NK-92 (cell line): Measurements from ENCODE around the gene CD58.
A peak's percentile ranks its signal among the peaks of the same experiment; 100 is the strongest.

ENCODE experiments used
- DNase-seq: peaks from one replicate; lab custom pipeline; 2025; ENCODE audit not compliant: unreplicated experiment; lab: John Stamatoyannopoulos, UW

Gene CD58

DNA sequence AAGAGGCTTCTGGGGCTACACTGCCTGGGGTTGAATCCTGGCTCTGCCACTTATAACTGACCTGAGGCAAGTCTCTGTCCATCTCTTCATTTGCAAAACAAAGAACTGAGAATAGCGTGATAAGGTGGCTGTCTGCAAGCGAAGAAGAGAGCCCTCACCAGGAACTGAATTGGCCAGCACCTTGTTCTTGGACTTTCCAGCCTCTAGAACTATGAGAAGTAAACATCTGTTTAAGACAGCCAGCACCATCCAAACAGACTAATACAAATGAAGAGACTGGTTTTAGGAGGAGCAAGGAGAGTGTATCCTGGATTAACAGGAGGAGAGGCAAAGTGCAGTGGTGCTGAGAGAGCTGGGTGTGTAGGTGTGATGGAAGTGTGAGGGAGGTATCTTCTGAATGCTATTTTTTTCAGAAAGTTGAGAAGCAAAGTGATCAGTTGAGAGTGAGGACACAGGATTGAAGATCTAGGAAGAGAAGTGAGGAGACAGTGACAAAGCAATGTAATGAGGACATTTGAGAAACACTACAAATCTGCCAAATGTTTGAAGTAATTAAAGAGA lies 59.3 kb downstream of the CD58 start:
- DNase-seq = no peak

DNA sequence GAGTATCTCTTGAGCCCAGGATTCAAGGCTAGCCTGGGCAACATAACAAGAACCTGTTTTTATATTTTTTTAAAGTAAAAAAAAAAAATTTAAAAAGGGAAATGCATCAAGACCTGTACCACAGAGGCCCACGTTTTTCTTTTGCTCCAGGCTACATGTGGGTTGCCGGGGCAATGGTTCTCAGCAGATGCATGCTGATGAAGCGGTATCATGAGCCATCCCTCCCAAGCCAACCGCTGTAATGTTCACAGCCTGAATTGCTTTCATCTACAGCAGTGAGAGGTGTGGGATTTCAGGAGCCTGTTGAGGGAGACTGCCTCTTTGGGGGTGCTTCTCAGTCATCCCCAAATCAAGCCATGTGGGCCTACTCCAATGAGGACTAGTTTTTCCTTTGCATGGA lies 60.5 kb downstream of the CD58 start:
- DNase-seq = no peak

DNA sequence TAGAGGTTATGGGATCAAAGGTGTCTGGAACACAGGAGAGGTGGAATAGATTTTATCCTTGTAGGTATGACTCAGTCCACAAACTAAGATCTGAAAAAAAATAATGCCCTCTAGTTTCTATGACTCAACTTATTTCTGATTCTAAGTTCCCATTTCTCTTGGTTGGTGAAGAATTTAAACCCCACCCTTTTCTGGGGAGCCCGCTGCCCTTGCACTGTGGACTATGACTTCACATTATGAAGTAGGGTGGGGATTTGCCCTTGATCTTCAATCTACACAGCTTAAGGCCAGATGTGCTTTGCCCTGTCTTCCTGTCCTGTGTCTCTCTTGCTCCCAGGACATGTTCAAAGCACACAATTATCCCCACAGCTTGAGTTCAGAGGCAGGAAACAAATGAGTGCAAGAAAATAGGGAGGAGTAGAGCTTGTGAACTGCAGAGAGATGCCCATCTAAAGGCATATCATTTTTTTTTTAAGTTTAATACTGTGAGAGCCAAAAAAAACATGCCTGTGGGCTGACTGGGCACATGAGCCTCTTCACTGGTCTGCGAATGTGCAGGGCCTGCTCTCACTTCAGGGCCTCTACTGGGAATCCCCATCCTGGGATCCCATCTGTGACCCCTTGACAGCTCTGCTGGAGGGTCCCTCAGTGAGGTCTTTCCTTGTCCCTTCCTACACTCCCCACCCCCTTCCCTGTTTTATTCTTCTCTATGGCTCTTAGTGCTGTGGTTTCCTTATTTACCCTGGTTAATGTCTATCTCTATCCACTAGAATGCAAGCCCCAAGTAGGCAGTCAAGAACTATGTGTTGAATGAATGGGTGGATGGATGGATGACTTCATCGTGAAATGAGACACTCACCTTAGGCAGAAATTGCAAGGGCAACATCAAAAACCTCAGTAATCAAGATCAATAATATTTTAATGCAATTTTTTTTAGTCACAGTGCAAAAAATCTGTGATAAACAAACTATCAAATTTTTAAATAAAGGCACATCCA lies 61.5 kb downstream of the CD58 start:
- no peak for DNase-seq

DNA sequence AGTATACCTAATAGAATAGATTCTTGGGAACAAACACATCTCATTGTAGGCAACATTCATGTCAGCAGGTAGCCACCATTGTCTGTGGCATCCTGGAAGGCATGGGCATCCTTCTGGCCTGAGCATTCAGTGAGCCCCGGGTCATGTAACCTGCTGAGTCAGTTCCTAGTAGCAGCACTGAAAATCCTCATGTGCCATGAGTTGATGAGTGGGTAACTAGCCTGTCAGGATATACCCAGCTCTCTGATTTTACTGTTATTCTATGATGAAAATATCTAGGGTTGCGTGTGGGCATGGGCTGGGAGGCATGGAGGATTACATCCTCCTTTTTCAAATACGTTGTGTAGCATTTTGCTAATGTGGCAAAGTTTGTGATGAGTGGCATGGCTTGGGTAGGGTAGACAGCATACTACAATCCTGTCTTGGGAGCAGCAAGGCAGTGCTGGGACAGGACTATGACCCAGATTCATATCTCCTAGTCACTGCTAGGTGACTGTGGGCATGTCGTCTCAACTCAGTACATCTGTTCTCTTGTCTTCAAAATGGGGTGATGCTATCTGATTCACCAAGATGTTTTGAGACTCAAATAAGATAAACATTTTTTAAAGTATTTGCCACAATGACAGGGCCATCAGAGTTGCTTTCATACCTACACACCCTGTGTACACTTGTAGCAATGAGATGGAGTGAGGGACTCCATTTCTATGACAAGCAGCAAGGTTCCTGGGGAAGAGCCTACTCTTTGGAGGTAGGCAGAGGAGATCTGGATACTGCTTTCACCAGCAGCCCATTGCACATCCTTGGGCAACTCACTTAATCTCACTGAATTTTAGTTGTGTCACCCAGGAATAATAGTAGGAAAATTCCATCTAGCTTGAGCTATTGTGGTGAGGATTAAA lies 62.5 kb downstream of the CD58 start:
- no peak for DNase-seq

- no peak for DNase-seq
Measured at GRCh38 chr1:116507631-116508030, 63.2 kb downstream of the CD58 start.

DNA sequence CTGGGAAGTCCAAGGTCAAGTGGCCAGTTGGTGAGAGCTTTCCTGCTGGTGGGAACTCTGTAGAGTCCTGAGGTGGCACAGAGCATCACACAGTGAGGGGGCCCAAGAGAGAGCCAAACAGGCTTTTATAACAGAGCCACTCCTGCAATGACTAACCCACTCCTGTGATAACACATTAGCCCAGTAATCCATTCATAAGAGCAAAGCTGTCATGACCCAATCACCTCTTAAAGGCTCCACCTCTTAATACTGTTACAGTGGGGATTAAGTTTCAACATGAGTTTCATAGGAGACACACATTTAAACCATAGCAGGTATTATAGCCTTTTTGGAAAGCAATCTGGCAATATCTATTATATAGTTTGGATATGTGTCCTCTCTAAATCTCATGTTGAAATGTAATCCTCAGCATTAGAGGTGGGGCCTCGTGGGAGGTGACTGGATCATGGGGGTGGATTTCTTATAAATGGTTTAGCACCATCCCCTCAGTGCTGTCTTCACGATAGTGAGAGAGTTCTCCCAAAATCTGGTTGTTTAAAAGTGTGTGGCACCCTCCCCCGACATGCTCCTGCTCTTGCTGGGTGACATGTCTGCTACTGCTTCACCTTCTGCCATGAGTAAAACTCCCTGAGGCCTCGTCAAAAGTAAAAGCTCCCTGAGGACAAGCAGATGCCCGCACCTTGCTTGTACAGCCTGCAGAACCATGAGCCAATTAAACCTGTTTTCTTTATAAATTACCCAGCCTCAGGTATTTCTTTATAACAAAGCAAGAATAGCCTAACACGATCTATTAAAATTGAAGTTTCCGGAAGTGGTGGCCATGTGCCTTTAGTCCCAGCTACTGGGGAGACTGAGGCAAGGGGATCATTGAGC lies 64.5 kb downstream of the CD58 start:
- DNase-seq = no peak

GRCh38 chr1:116504308-116505156 lies 66.3 kb downstream of the CD58 start:
- DNase-seq = peak; percentile 49

- no peak for DNase-seq
Measured at GRCh38 chr1:116503546-116504307, 67.1 kb downstream of the CD58 start.

- DNase-seq = no peak
Measured at GRCh38 chr1:116502671-116503314, 68.0 kb downstream of the CD58 start.

DNA sequence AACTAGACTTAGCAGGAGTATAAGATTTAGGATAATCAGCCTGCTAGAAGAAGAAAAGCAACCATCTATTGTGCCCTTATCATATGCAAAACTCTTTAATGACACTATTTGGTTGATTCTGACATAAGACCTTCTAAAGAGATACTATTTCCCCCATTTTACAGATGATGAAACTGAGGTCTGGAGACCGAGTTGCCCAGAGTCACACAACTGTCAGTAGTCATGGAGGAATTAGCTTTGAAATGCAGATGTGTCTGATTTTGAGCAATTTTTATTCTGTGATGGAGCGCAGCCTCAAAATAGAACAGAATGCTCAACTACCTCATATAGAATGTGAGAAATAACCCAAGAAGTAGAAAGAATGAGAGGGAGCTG lies 69.0 kb downstream of the CD58 start:
- no peak for DNase-seq

DNA sequence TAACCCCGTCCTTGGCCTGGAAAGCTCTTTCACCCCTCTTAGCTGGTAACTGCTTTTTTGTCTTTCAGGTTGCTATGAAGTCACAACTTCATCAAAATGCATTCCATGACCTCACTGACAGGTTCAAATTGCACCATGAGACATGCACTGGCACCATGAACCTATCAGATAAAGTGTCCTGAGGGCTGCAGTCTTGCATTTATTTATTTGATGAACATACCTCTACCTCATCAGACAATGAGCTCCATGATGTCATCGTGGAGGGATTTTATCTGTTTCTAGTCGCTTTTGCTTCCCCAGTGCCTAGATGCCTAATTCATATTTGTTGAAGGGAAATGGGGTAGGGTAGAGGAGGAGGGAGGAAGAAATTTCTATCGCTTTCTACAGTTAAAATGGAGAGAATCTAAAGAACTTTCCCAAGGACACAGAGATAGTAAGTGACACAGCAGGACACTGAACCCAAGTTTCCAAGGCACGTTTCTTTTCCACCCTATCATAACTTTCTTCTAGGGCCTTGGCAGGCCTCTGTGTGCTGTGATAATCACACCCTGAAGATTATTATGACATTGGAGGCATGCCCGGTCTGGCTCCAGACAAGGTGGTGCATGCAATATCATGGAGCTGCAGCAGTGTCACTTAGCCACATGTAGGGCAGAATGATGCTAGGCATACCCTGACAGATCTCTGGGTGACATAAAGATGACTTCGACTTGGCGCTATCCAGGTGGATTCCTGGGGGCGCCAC lies 69.5 kb downstream of the CD58 start:
- no peak for DNase-seq

DNA sequence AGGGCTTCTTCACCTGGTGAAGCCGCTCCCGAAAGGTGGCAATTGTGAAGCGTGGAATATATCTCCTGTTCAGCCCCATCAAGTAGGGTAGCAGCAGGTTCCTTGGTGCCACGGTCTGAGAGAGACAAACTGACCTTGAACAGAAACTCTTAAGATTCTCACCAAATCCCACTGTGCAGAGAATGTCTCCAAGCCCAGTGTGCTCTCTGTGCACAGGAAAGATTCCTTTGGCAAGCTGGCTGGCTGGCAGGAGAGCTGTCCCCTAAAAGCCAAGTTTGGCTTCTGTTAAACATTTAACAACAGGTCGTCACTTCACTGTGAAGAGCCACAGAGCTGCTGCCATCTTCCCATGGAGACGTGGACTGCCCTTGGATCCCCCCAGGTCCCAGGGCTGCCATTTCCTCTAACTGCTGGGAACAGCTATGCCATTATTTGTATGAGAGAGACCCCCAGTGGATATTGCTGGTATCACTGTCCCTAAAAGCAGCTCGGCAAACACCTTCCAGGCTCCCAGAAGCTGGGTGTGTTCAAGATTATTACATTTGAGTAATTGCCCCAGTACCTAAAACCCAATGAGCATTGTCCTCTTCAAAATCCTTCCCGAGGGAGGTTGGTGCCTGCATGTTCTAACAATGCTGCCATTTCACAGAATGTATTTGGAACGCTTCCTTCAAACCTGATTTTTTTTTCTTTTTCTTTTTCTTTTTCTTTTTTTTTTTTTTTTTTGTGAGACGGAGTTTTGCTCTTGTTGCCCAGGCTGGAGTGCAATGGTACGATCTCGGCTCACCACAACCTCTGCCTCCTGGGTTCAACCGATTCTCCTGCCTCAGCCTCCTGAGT lies 71.8 kb downstream of the CD58 start:
- no peak for DNase-seq

DNA sequence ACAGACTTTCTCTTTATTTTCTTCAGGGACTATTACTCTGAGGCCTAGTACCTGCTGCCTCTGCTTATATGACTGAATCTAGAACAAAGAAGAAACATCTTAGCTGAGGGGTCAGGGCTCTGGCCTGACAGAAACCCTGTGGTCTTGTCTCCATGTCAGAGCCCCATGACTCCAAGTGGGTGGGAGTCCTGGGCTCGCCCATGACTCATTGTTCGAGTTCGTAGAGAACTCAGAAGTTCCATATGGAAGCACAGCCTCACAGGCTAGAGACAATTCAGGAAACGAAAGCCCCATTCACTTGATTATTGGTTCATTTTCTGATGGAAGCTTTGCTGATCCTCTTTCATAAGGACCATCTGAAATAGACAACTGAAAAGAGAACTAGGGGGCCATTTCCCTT lies 73.2 kb downstream of the CD58 start:
- no peak for DNase-seq

DNA sequence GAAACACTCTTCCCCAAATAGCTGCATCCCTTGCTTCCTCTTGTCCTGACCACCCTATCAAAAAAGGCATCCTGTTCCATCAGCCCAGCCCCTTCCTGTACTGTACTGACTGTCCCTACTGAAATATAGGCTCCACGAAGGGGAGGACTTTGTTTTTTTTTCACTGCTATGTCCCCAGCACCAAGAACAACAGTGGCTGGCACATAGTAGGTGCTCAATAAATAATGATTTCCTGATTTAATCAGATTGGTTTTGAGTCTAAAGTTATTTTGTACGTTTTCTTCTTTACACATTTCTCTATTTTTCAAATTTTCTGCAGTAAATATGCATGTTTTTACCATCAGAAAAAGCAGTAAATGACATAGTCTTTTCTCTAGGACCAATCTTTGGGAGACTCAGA lies 73.9 kb downstream of the CD58 start:
- no peak for DNase-seq

GRCh38 chr1:116496380-116496779 lies 74.4 kb downstream of the CD58 start:
- no peak for DNase-seq

GRCh38 chr1:116495535-116495934 lies 75.3 kb downstream of the CD58 start:
- DNase-seq = no peak

GRCh38 chr1:116494745-116495144 lies 76.1 kb downstream of the CD58 start:
- no peak for DNase-seq
